Sigmoid colon (tissue), 7 donors: ENCODE measurements around the gene TMTC1. TPM values are rescaled to one million over a fixed set of nuclear protein-coding genes. Genes with fewer than 3 reads are reported as not detected.

Experiments
- DNase-seq: peaks from one replicate; pipeline ENCODE4 v3.0.0-alpha.2; 2019
- H3K27ac ChIP-seq, 4 donors: fragments of 200-600 bp; sonication (generic); one replicate each; pipeline ENCODE4 v1.5.1; 2016 to 2019; ENCODE audit warnings: mild to moderate bottlenecking in 1 of 4
- H3K27me3 ChIP-seq, 3 donors: fragments of 200-600 bp; sonication (generic); one replicate each; pipeline ENCODE4 v1.5.1; 2019; ENCODE audit warnings: mild to moderate bottlenecking in 1 of 3
- H3K36me3 ChIP-seq, 4 donors: fragments of 200-600 bp; sonication (generic); one replicate each; pipeline ENCODE4 v1.5.1; 2016 to 2019
- H3K4me1 ChIP-seq, 4 donors: fragments of 200-600 bp; sonication (generic); one replicate each; pipeline ENCODE4 v1.5.1; 2017 to 2019
- H3K4me3 ChIP-seq, 4 donors: fragments of 200-600 bp; sonication (generic); one replicate each; pipeline ENCODE4 v1.5.1; 2017 to 2019; ENCODE audit warnings: mild to moderate bottlenecking in 2 of 4, moderate library complexity in 1 of 4
- H3K9me3 ChIP-seq, 4 donors: fragments of 200-600 bp in 3 of 4; sonication (generic) in 3 of 4; one replicate each; pipeline versions ENCODE4 v1.5.1 to v1.6.1; 2013 to 2019
- EP300 ChIP-seq, 4 donors: sonication (generic); formaldehyde crosslinking; IDR thresholded peaks; one replicate each; pipeline ENCODE4 v1.6.1; 2017; ENCODE audit warnings: antibody characterized with exemption in 4 of 4
- POLR2A ChIP-seq, 2 donors: fragments of 450-650 bp; IDR thresholded peaks; one replicate each; pipeline ENCODE4 v1.6.1; 2016; ENCODE audit warnings: antibody characterized with exemption in 2 of 2, mild to moderate bottlenecking in 2 of 2, moderate library complexity in 2 of 2
- POLR2AphosphoS5 ChIP-seq, 4 donors: sonication (generic); formaldehyde crosslinking; IDR thresholded peaks; one replicate each; pipeline ENCODE4 v1.6.1; 2017; ENCODE audit warnings: antibody characterized with exemption in 4 of 4
- WGBS, 2 donors: extraction: QIAGEN DNeasy Blood & Tissue Kit; methylation state at CpG; one replicate each; pipeline ENCODE4 v1.1.7; 2013; 5-methylcytosine and 5-hydroxymethylcytosine counted together
- intact Hi-C: fragments of 100-400 bp; cut with DNase I; formaldehyde crosslinking; loops from one replicate; pipeline ENCODE4 v1.15.1; 2023
- polyA plus RNA-seq, 3 donors: library from polyadenylated mRNA; stranded (reverse); fragments of 200-250 nt; gene quantifications; one replicate each; pipeline ENCODE4 v1.2.3, GENCODE V29; 2013
- total RNA-seq, 4 donors: library from RNA; depleted of rRNA; stranded (reverse); fragments of >200 nt; gene quantifications; one replicate each; pipeline ENCODE4 v1.1.0, GENCODE V29; 2016
- TF ChIP-seq, protein P1 (sequence below), 4 experiments: fragments of 450-650 bp in 3 of 4; fragments of 200-600 bp in 1 of 4; IDR thresholded peaks; one replicate each; pipeline ENCODE4 v1.5.1; 2016 to 2019; ENCODE audit warnings: antibody characterized with exemption in 4 of 4, mild to moderate bottlenecking in 3 of 4, moderate library complexity in 2 of 4
- donor health status: healthy with polysubstance abuse.
- donor health status: Bipolar disorder and iron deficiency.
- donor health status: healthy.

TMTC1 gene
- total and polyA plus RNA-seq, 7 donors = 0.46 to 77.5 (median 61.5) TPM

- Histone ChIP-seq H3K36me3 (no peaks in the 10 kb centered on the region), H3K27ac (peak overlapping the region in 3 of 4 donors; percentile 61 to 74 (median 67)), H3K4me1 (peaks cover 0 to 81% (median 69%) of the 10 kb centered on the region in 4 donors), H3K9me3 (no peaks in the 10 kb centered on the region), H3K4me3 (no peak overlapping the region), H3K27me3 (no peaks in the 10 kb centered on the region)
- TF ChIP-seq EP300 (IDR thresholded peaks at IDR 0.05) (no peak), POLR2AphosphoS5 (IDR thresholded peaks at IDR 0.05) (no peak), POLR2A (IDR thresholded peaks at IDR 0.05) (no peak)
- TF ChIP-seq, protein P1, sequence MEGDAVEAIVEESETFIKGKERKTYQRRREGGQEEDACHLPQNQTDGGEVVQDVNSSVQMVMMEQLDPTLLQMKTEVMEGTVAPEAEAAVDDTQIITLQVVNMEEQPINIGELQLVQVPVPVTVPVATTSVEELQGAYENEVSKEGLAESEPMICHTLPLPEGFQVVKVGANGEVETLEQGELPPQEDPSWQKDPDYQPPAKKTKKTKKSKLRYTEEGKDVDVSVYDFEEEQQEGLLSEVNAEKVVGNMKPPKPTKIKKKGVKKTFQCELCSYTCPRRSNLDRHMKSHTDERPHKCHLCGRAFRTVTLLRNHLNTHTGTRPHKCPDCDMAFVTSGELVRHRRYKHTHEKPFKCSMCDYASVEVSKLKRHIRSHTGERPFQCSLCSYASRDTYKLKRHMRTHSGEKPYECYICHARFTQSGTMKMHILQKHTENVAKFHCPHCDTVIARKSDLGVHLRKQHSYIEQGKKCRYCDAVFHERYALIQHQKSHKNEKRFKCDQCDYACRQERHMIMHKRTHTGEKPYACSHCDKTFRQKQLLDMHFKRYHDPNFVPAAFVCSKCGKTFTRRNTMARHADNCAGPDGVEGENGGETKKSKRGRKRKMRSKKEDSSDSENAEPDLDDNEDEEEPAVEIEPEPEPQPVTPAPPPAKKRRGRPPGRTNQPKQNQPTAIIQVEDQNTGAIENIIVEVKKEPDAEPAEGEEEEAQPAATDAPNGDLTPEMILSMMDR (IDR thresholded peaks at IDR 0.05) = no peak
- DNase-seq = no peak
- intact Hi-C loops = no loop called here
- WGBS, 2 donors = 70 to 76% methylated on average over 7 of the region's 7 CpGs
Measured at GRCh38 chr12:29735604-29736003, 48.1 kb downstream of the TMTC1 start.

DNA sequence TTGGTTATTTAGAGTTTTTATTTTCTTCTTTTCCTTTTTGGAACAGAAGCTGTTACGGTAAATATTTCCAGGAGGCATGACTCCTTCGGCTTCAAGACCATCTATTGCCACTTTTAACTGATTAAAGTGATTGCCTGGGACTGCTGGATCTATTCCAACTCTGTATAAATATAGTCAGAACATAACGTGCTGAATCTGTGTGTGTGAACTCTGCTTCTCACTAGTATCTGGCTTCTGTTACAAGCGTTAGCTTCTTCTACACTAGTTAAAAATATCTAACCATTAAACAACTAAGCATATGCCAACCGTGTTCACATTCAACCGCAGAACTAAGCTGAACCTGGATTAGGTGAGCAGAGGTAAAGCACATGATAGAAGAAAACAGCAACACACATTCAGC is 49.0 kb downstream of the TMTC1 start:
- intact Hi-C loops = no loop called here
- Histone ChIP-seq H3K9me3 (no peaks in the 10 kb centered on the region), H3K4me1 (peaks cover 0 to 89% (median 78%) of the 10 kb centered on the region in 4 donors), H3K36me3 (no peaks in the 10 kb centered on the region), H3K4me3 (peak overlapping the region in 1 of 4 donors; percentile 0), H3K27me3 (no peaks in the 10 kb centered on the region), H3K27ac (peak overlapping the region; percentile 59 to 74 (median 64))
- WGBS, 2 donors = 60 to 67% methylated on average over 6 of the region's 6 CpGs
- DNase-seq = no peak
- peak in 3 of 4 donors; percentile 63 to 70 (median 67) for TF ChIP-seq POLR2AphosphoS5 (IDR thresholded peaks at IDR 0.05)
- TF ChIP-seq EP300 (IDR thresholded peaks at IDR 0.05) = peak in 1 of 4 donors; percentile 81
- TF ChIP-seq POLR2A (IDR thresholded peaks at IDR 0.05) = no peak
- TF ChIP-seq, protein P1 (IDR thresholded peaks at IDR 0.05) = no peak

GRCh38 chr12:29734305-29734704 is 49.4 kb downstream of the TMTC1 start:
- Histone ChIP-seq H3K9me3 (no peaks in the 10 kb centered on the region), H3K27me3 (no peaks in the 10 kb centered on the region), H3K4me1 (peaks cover 0 to 90% (median 78%) of the 10 kb centered on the region in 4 donors), H3K4me3 (no peak overlapping the region), H3K27ac (peak overlapping the region; percentile 59 to 74 (median 64)), H3K36me3 (no peaks in the 10 kb centered on the region)
- intact Hi-C loops = no loop called here
- no peak for DNase-seq
- 72 to 77% methylated on average over 5 of the region's 5 CpGs for WGBS, 2 donors
- no peak for TF ChIP-seq EP300 (IDR thresholded peaks at IDR 0.05)
- TF ChIP-seq, protein P1 (IDR thresholded peaks at IDR 0.05) = no peak
- TF ChIP-seq POLR2AphosphoS5 (IDR thresholded peaks at IDR 0.05) = no peak
- no peak for TF ChIP-seq POLR2A (IDR thresholded peaks at IDR 0.05)

GRCh38 chr12:29733501-29733900 is 50.2 kb downstream of the TMTC1 start:
- no peak for TF ChIP-seq POLR2AphosphoS5 (IDR thresholded peaks at IDR 0.05)
- no peak for TF ChIP-seq POLR2A (IDR thresholded peaks at IDR 0.05)
- TF ChIP-seq EP300 (IDR thresholded peaks at IDR 0.05) = no peak
- TF ChIP-seq, protein P1 (IDR thresholded peaks at IDR 0.05) = no peak
- Histone ChIP-seq H3K27me3 (no peaks in the 10 kb centered on the region), H3K36me3 (no peaks in the 10 kb centered on the region), H3K9me3 (no peaks in the 10 kb centered on the region), H3K4me3 (no peak overlapping the region), H3K4me1 (peaks cover 0 to 90% (median 77%) of the 10 kb centered on the region in 4 donors), H3K27ac (peak overlapping the region; percentile 59 to 74 (median 64))
- intact Hi-C loops = no loop called here
- 89 to 94% methylated on average over 1 of the region's 1 CpG for WGBS, 2 donors
- no peak for DNase-seq

DNA sequence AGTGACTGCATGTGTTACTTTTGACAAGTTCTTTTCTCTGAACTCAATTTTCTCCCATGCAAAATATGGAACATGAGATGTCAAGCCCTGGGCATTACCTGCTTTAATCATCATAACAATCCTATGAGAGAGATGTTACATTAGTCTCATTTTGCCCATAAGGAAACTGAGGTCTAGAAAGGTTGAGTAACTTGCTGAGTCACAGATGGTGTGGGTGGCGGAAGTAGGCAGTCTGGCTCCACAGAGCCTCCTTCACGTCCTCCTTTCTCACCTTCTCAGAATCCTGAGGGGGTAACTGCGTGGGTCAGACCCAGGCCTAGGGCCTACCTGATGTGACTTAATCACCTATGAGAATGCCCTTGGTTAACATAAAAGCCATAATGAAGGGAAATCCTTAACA is 50.7 kb downstream of the TMTC1 start:
- H3K4me3 ChIP-seq = no peak overlapping the region
- peaks cover 0 to 91% (median 79%) of the 10 kb centered on the region in 4 donors for H3K4me1 ChIP-seq
- no peak for TF ChIP-seq POLR2AphosphoS5 (IDR thresholded peaks at IDR 0.05)
- TF ChIP-seq EP300 (IDR thresholded peaks at IDR 0.05) = no peak
- TF ChIP-seq POLR2A (IDR thresholded peaks at IDR 0.05) = no peak
- TF ChIP-seq, protein P1 (IDR thresholded peaks at IDR 0.05) = no peak
- no peak for DNase-seq
- no peaks in the 10 kb centered on the region for H3K36me3 ChIP-seq
- peak overlapping the region; percentile 59 to 74 (median 64) for H3K27ac ChIP-seq
- no peaks in the 10 kb centered on the region for H3K9me3 ChIP-seq
- intact Hi-C loops = no loop called here
- H3K27me3 ChIP-seq = no peaks in the 10 kb centered on the region
- WGBS, 2 donors = 79 to 92% methylated on average over 3 of the region's 3 CpGs
